Measurements from ENCODE around the gene FSTL3. TPM values are rescaled to one million over a fixed set of nuclear protein-coding genes. Genes with fewer than 3 reads are reported as not detected.
"Not testable (repeated sequence)": the region's sequence is repeated elsewhere in the genome, so short reads cannot be mapped to it uniquely, and the experiment has no call there.

Gene FSTL3
- total RNA-seq, 2 experiments from 2014 or later = 9.3 to 9.8 TPM

- no peaks in the 10 kb centered on the region for H3K36me3 Mint-ChIP-seq (ENCODE audit: low read depth)
- H3K27me3 Mint-ChIP-seq (ENCODE audit: low read depth) = no peaks in the 10 kb centered on the region
- intact Hi-C loops (cut with micrococcal nuclease) = no loop called here
- no peak overlapping the region for H3K4me3 Mint-ChIP-seq
- CTCF ChIA-PET = interaction anchor here (2.1 kb wide), 1 partner anchor 54 kb away, joined by 4 read pairs; no protein-coding TSS in a partner anchor
- no peak overlapping the region for H3K27ac Mint-ChIP-seq
- no peak for DNase-seq
- H3K9me3 Mint-ChIP-seq = no peaks in the 10 kb centered on the region
- peaks cover 4% of the 10 kb centered on the region for H3K4me1 Mint-ChIP-seq (ENCODE audit: low read depth)
Measured at GRCh38 chr19:682678-683320, 6.6 kb downstream of the FSTL3 start.

GRCh38 chr19:685454-685931 is 9.3 kb downstream of the FSTL3 start:
- DNase-seq = no peak
- Mint-ChIP-seq H3K4me1 (ENCODE audit: low read depth) (peaks cover 2% of the 10 kb centered on the region), H3K4me3 (no peak overlapping the region), H3K27me3 (ENCODE audit: low read depth) (no peaks in the 10 kb centered on the region), H3K27ac (no peak overlapping the region), H3K36me3 (ENCODE audit: low read depth) (no peaks in the 10 kb centered on the region), H3K9me3 (no peaks in the 10 kb centered on the region)
- intact Hi-C loops (cut with micrococcal nuclease) = no loop called here
- CTCF ChIA-PET = no interaction called here

DNA sequence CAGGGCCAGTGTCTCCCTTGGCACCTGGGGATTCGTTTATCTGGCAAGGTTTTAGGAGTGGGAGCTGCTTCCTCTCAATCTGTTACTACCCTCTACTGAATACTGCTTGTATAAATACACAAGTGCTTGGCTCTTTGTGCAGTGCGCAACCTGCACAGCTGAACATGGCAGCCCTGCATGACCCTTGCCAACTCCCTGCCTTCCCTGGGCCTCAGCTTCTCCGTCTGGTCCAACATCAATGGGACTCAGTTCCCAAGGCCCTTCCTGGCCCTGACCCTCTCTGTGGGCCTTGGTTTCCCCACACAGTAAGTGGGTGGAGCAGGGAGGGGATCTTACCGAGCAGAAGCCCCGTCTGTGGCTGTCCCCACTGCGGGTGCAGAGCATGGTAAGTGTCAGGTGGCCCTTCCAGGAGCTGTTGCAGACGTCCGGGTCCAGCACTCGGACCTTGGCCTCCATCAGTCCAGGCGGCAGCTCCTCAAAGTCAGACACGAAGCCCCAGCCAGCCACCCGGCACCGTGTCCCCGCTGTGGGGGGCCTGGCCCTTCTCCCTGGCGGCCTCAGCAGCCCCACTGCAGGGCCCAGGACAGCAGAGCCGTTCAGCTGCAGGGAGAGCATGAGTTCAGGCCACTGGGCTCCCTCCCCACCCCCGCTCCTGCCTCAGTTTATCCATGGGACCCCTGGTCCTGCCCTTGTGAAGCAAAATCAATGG is 10.6 kb downstream of the FSTL3 start:
- H3K9me3 Mint-ChIP-seq = no peaks in the 10 kb centered on the region
- no peak for DNase-seq
- CTCF ChIA-PET = interaction anchor here (0.6 to 1.1 kb wide), 2 partner anchors 48 to 1204 kb away, joined by 3 to 4 read pairs; no protein-coding TSS in a partner anchor
- no peaks in the 10 kb centered on the region for H3K36me3 Mint-ChIP-seq (ENCODE audit: low read depth)
- intact Hi-C loops (cut with micrococcal nuclease) = no loop called here
- no peak overlapping the region for H3K4me3 Mint-ChIP-seq
- H3K4me1 Mint-ChIP-seq (ENCODE audit: low read depth) = no peaks in the 10 kb centered on the region
- no peak overlapping the region for H3K27ac Mint-ChIP-seq
- no peaks in the 10 kb centered on the region for H3K27me3 Mint-ChIP-seq (ENCODE audit: low read depth)

DNA sequence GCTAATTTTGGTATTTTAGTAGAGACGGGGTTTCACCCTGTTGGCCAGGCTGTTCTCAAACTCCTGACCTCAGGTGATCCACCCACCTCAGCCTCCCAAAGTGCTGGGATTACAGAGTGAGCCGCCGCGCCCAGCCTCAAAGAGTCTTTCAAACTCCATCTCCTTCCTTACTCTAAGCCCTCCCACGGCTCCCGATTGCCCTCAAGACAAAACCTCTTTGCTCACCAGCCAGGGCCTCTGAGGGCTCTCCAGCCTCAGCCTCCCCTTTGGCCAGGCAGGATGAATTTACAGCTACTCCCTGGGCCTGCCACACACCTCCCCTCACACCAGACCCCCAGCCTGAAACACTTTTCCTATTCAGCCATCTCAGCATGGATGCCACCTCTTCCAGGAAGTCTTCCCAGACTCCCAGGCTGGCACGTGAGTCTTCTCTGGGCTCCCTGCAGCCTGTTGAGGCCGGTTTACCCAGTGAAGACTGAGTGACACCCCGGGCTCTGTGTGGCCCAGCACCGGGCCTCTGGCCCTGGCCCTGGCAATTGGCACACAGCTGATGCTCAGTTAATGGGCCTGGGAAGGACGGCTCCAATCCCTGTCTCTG is 11.5 kb downstream of the FSTL3 start:
- Mint-ChIP-seq H3K36me3 (ENCODE audit: low read depth) (no peaks in the 10 kb centered on the region), H3K27ac (no peak overlapping the region), H3K9me3 (no peaks in the 10 kb centered on the region), H3K27me3 (ENCODE audit: low read depth) (no peaks in the 10 kb centered on the region), H3K4me1 (ENCODE audit: low read depth) (no peaks in the 10 kb centered on the region), H3K4me3 (no peak overlapping the region)
- CTCF ChIA-PET = interaction anchor here (1.1 kb wide), 1 partner anchor 47 kb away, joined by 3 read pairs; no protein-coding TSS in a partner anchor
- intact Hi-C loops (cut with micrococcal nuclease) = no loop called here
- no peak for DNase-seq

DNA sequence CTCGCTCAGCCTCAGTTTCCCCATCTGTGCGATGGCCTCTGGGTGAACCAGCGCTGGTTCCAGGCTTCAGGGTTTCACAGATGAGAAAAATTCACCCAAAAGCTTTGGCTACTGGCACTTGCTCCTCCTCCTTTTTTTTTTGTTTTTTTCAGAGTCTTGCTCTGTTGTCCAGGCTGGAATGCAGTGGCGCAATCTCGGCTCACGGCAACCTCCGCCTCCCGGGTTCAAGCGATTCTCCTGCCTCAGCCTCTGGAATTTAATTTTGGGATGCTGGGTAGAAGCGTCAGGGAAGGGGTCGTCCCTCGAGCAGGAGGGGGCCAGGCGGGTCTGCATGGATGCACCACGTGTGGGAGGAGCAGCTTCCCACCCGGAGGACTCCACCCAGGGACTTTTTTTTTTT is 12.0 kb downstream of the FSTL3 start:
- H3K4me1 Mint-ChIP-seq (ENCODE audit: low read depth) = no peaks in the 10 kb centered on the region
- no peak for DNase-seq
- intact Hi-C loops (cut with micrococcal nuclease) = no loop called here
- no peaks in the 10 kb centered on the region for H3K27me3 Mint-ChIP-seq (ENCODE audit: low read depth)
- H3K36me3 Mint-ChIP-seq (ENCODE audit: low read depth) = no peaks in the 10 kb centered on the region
- H3K27ac Mint-ChIP-seq = no peak overlapping the region
- no peak overlapping the region for H3K4me3 Mint-ChIP-seq
- no peaks in the 10 kb centered on the region for H3K9me3 Mint-ChIP-seq
- CTCF ChIA-PET = no interaction called here

- Mint-ChIP-seq H3K4me1 (ENCODE audit: low read depth) (no peaks in the 10 kb centered on the region), H3K4me3 (no peak overlapping the region), H3K27me3 (ENCODE audit: low read depth) (no peaks in the 10 kb centered on the region), H3K27ac (no peak overlapping the region), H3K36me3 (ENCODE audit: low read depth) (no peaks in the 10 kb centered on the region), H3K9me3 (no peaks in the 10 kb centered on the region)
- intact Hi-C loops (cut with micrococcal nuclease) = no loop called here
- DNase-seq = no peak
- CTCF ChIA-PET = no interaction called here
Measured at GRCh38 chr19:688992-689391, 12.8 kb downstream of the FSTL3 start.

DNA sequence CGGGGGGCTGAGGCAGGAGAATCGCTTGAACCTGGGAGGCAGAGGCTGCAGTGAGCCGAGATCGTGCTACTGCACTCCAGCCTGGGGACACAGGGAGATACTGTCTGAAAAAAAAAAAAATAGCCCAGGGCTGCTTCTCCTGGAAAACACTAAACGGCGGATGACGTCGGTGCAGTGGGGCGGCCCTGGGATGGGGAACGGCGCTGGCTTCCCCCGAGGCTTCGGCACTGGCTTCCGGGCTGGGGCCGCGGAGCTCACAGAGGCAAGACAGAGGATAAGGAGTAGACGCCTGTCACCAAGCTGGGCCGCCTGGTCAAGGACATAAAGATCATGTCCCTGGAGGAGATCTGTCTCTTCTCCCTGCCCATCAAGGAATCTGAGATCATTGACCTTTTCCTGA is 14.0 kb downstream of the FSTL3 start:
- intact Hi-C loops (cut with micrococcal nuclease) = no loop called here
- H3K4me1 Mint-ChIP-seq (ENCODE audit: low read depth) = no peaks in the 10 kb centered on the region
- no peak for DNase-seq
- H3K36me3 Mint-ChIP-seq (ENCODE audit: low read depth) = no peaks in the 10 kb centered on the region
- H3K27me3 Mint-ChIP-seq (ENCODE audit: low read depth) = peaks cover 6% of the 10 kb centered on the region
- CTCF ChIA-PET = interaction anchor here (0.6 kb wide), 2 partner anchors 94 to 112 kb away, joined by 3 read pairs; no protein-coding TSS in a partner anchor
- no peaks in the 10 kb centered on the region for H3K9me3 Mint-ChIP-seq
- H3K4me3 Mint-ChIP-seq = no peak overlapping the region
- H3K27ac Mint-ChIP-seq = no peak overlapping the region

GRCh38 chr19:694481-695351 is 18.5 kb downstream of the FSTL3 start:
- H3K4me3 Mint-ChIP-seq = no peak overlapping the region
- intact Hi-C loops (cut with micrococcal nuclease) = no loop called here
- H3K4me1 Mint-ChIP-seq (ENCODE audit: low read depth) = no peaks in the 10 kb centered on the region
- H3K9me3 Mint-ChIP-seq = no peaks in the 10 kb centered on the region
- no peaks in the 10 kb centered on the region for H3K36me3 Mint-ChIP-seq (ENCODE audit: low read depth)
- H3K27me3 Mint-ChIP-seq (ENCODE audit: low read depth) = peaks cover 20% of the 10 kb centered on the region
- CTCF ChIA-PET = no interaction called here
- no peak overlapping the region for H3K27ac Mint-ChIP-seq
- DNase-seq = no peak

- H3K4me1 Mint-ChIP-seq (ENCODE audit: low read depth) = no peaks in the 10 kb centered on the region
- no peak within 1 kb of the TSS for H3K27ac Mint-ChIP-seq
- no peaks in the 10 kb centered on the region for H3K9me3 Mint-ChIP-seq
- DNase-seq = no peak
- CTCF ChIA-PET = no interaction called here
- H3K36me3 Mint-ChIP-seq (ENCODE audit: low read depth) = no peaks in the 10 kb centered on the region
- peaks cover 20% of the 10 kb centered on the region for H3K27me3 Mint-ChIP-seq (ENCODE audit: low read depth)
- no peak within 1 kb of the TSS for H3K4me3 Mint-ChIP-seq
- intact Hi-C loops (cut with micrococcal nuclease) = no loop called here
Measured at GRCh38 chr19:695352-695949, 19.3 kb downstream of the FSTL3 start, which contains the start of gene PRSS57. Gene PRSS57, minus strand, starts transcription at chr19:695452. Its CDS starts 22 bp downstream, at chr19:695430.

DNA sequence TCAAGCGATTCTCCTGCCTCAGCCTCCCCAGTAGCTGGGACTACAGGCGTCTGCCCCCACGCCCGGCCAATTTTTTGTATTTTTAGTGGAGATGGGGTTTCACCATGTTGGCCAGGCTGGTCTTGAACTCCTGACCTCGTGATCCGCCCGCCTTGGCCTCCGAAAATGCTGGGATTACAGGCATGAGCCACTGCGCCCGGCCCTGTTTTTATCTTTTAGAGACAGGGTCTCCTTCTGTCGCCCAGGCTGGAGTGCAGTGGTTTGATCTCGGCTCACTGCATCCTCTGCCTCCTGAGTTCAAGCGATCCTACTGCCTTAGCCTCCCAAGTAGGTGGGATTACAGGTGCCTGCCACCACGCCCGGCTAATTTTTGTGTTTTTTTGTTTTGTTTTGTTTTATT is 22.3 kb downstream of the FSTL3 start:
- H3K36me3 Mint-ChIP-seq (ENCODE audit: low read depth); H3K4me1 Mint-ChIP-seq (ENCODE audit: low read depth); H3K4me3 Mint-ChIP-seq; H3K9me3 Mint-ChIP-seq; H3K27ac Mint-ChIP-seq; DNase-seq; intact Hi-C loops (cut with micrococcal nuclease): not testable (repeated sequence)
- H3K27me3 Mint-ChIP-seq (ENCODE audit: low read depth) = peaks cover 28% of the 10 kb centered on the region
- CTCF ChIA-PET = interaction anchor here (0.7 to 1.6 kb wide), 2 partner anchors 42 to 382 kb away, joined by 3 read pairs; no protein-coding TSS in a partner anchor

GRCh38 chr19:699885-700284 is 23.7 kb downstream of the FSTL3 start:
- H3K27ac Mint-ChIP-seq = not testable (repeated sequence)

More at GRCh38 chr19:699885-700284, 23.7 kb downstream of the FSTL3 start:
- intact Hi-C loops (cut with micrococcal nuclease); H3K4me3 Mint-ChIP-seq; DNase-seq; H3K36me3 Mint-ChIP-seq (ENCODE audit: low read depth); H3K9me3 Mint-ChIP-seq: not testable (repeated sequence)
- Mint-ChIP-seq H3K27me3 (ENCODE audit: low read depth) (peaks cover 25% of the 10 kb centered on the region), H3K4me1 (ENCODE audit: low read depth) (peaks cover 13% of the 10 kb centered on the region)
- CTCF ChIA-PET = interaction anchor here (1.6 kb wide), 1 partner anchor 41 kb away, joined by 3 read pairs; no protein-coding TSS in a partner anchor
